GF-D8 (cell line): ENCODE measurements around the gene CTRL.
"Not testable (repeated sequence)": the region's sequence is repeated elsewhere in the genome, so short reads cannot be mapped to it uniquely, and the experiment has no call there.

Experiments
- DNase-seq: peaks from one replicate; lab custom pipeline; 2025; lab: John Stamatoyannopoulos, UW

Gene CTRL

GRCh38 chr16:67924140-67924906 lies 7.3 kb downstream of the CTRL start:
- no peak for DNase-seq

- DNase-seq, result no peak
Measured at GRCh38 chr16:67923414-67924116, 8.1 kb downstream of the CTRL start.

- no peak for DNase-seq
Measured at GRCh38 chr16:67922740-67923139, 8.9 kb downstream of the CTRL start.

- no peak for DNase-seq
Measured at GRCh38 chr16:67922221-67922620, 9.4 kb downstream of the CTRL start.

GRCh38 chr16:67919622-67920221 lies 11.9 kb downstream of the CTRL start:
- no peak for DNase-seq

GRCh38 chr16:67917852-67918236 lies 13.8 kb downstream of the CTRL start:
- DNase-seq, result no peak

- no peak for DNase-seq
Measured at GRCh38 chr16:67917140-67917851, 14.4 kb downstream of the CTRL start.

- DNase-seq, result no peak
Measured at GRCh38 chr16:67915831-67916723, 15.6 kb downstream of the CTRL start.

- not testable (repeated sequence) for DNase-seq
Measured at GRCh38 chr16:67915496-67915769, 16.2 kb downstream of the CTRL start.

GRCh38 chr16:67914758-67915495 lies 16.7 kb downstream of the CTRL start:
- DNase-seq, result no peak

GRCh38 chr16:67910158-67910557 lies 21.5 kb downstream of the CTRL start:
- DNase-seq, result no peak

GRCh38 chr16:67909056-67909742 lies 22.5 kb downstream of the CTRL start:
- no peak for DNase-seq

GRCh38 chr16:67907397-67908180 lies 24.1 kb downstream of the CTRL start:
- no peak for DNase-seq

GRCh38 chr16:67902831-67903230 lies 28.8 kb downstream of the CTRL start:
- DNase-seq, result no peak

GRCh38 chr16:67901734-67902133 lies 29.9 kb downstream of the CTRL start:
- no peak for DNase-seq

GRCh38 chr16:67897231-67897630 lies 34.4 kb downstream of the CTRL start:
- no peak for DNase-seq

GRCh38 chr16:67893743-67894399 lies 37.8 kb downstream of the CTRL start:
- DNase-seq, result no peak

- DNase-seq, result peak; percentile 88
Measured at GRCh38 chr16:67892899-67893742, 38.5 kb downstream of the CTRL start, which contains the start of gene PSKH1. TSS of gene PSKH1 (plus strand) at chr16:67893254. CDS start at chr16:67908750, 15,496 bp downstream.
